Activated B cell treated with CpG ODN at 0.5 μM for 24 hours (primary cell): ENCODE results near the gene ATP2B2. TPM values are rescaled to one million over a fixed set of nuclear protein-coding genes. Genes with fewer than 3 reads are reported as not detected.

ENCODE experiments used
- ATAC-seq: fragments of 200-7000 bp; cut with Tn5 transposase; one replicate; pipeline ENCODE4 v1.10.0; 2021; ENCODE audit warnings: low read depth, mild to moderate bottlenecking, moderate library complexity
- CTCF ChIA-PET: fragments of 350-600 bp; sonication (Branson Sonifier 250); formaldehyde crosslinking; loops from one replicate; lab custom pipeline; 2021; ENCODE audit warnings: antibody characterized with exemption; lab: Charles Lee
- POLR2A ChIA-PET: fragments of 350-600 bp; sonication (Branson Sonifier 250); formaldehyde crosslinking; loops from one replicate; lab custom pipeline; 2021; ENCODE audit warnings: antibody characterized with exemption; lab: Charles Lee
- DNase-seq: peaks from one replicate; pipeline ENCODE4 v3.0.0; 2022
- H3K27ac Mint-ChIP-seq: one replicate; pipeline ENCODE4 v1.8.0; 2020; ENCODE audit warnings: mixed read lengths
- H3K27me3 Mint-ChIP-seq: one replicate; pipeline ENCODE4 v1.8.0; 2021; ENCODE audit warnings: mixed read lengths
- H3K36me3 Mint-ChIP-seq: one replicate; pipeline ENCODE4 v1.8.0; 2021; ENCODE audit warnings: low read depth, mixed read lengths
- H3K4me1 Mint-ChIP-seq: one replicate; pipeline ENCODE4 v1.8.0; 2021; ENCODE audit warnings: mixed read lengths
- H3K4me3 Mint-ChIP-seq: one replicate; pipeline ENCODE4 v1.8.0; 2020; ENCODE audit warnings: mild to moderate bottlenecking, mixed read lengths
- H3K9me3 Mint-ChIP-seq: one replicate; pipeline ENCODE4 v1.8.0; 2020; ENCODE audit warnings: mixed read lengths
- CTCF ChIP-seq: fragments of 200-600 bp; IDR thresholded peaks from one replicate; pipeline ENCODE4 v1.8.0; 2022; ENCODE audit warnings: antibody characterized with exemption, mild to moderate bottlenecking
- intact Hi-C: fragments of 100-400 bp; cut with micrococcal nuclease; formaldehyde crosslinking; loops from one replicate; pipeline ENCODE4 v1.15.1; 2024
- total RNA-seq: library from RNA; stranded (reverse); gene quantifications from 2 replicates; pipeline ENCODE4 v1.2.3, GENCODE V29; 2022

ATP2B2 gene
- total RNA-seq, 1 donor from 2014 or later = not detected

DNA sequence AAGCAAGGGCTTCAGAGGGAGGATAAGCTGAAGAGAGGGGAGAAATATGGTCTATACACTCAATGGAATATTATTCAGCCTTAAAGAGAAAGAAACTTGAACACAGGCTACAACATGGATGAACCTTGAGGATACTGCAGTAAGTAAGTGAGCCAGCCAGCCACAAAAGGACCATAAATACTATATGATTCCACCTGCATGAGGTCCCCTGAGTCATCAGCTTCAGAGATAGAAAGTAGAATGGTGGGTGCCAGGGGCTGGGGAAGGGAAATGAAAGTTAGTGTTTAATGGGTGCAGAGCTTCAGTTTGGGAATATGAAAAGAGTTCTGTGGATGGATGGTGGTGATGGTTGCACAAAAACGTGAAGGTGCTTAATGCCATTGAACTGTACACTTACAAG, 116.0 kb downstream of the ATP2B2 start:
- H3K36me3 Mint-ChIP-seq = peaks cover 9% of the 10 kb centered on the region
- TF ChIP-seq CTCF = no peak
- ChIA-PET CTCF (interaction anchor here (0.9 kb wide), 1 partner anchor 37 kb away, joined by 3 read pairs; no protein-coding TSS in a partner anchor), POLR2A (interaction anchor here (0.5 to 1.0 kb wide), 4 partner anchors 32 to 1026 kb away, joined by 3 to 6 read pairs (median 4); partner anchors contain the start of genes ATP2B2 and THUMPD3)
- peaks cover 87% of the 10 kb centered on the region for H3K4me1 Mint-ChIP-seq
- intact Hi-C loops = loop anchor here (1.0 kb wide), 1 partner anchor 32 kb away; no protein-coding TSS in a partner anchor
- ATAC-seq = peak; percentile 39
- no peaks in the 10 kb centered on the region for H3K27me3 Mint-ChIP-seq
- H3K4me3 Mint-ChIP-seq = peak overlapping the region; percentile 58
- peaks cover 3% of the 10 kb centered on the region for H3K9me3 Mint-ChIP-seq
- peak overlapping the region; percentile 92 for H3K27ac Mint-ChIP-seq
- no peak for DNase-seq

DNA sequence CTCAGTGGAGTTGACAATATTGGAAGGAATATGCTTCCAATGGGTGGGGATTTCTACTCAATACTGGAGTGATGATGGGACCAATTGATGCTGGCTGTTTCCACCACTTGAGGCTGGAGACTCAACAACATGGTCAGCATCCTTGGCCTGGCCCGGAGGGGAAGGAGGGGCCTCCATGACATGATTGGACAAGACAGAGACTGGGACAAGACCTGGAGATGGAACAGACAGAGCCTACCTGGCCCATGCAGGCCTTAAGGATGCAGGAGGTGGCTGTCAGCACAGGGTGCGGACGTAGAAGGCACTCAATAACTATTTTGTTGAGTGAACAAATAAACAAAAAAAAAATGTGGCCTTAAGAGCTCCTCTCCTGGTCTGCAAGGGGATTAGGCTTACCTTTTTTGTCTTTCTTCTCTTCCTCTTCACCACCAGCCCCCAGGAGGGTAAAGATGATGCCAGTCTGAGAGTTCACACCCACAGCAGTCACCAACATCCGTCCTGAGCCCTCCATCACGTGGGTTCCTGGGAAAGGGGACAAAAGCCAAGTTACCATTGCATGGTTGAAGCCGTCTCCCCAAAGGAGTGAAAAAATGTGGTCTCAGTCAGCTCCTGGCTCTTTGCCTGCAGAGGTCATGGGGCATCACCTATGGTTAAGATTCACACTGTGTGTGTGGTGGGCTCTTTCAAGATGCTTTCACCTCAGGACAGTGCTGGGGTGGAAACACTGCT, 117.3 kb downstream of the ATP2B2 start:
- POLR2A ChIA-PET = no interaction called here
- Mint-ChIP-seq H3K4me1 (peaks cover 74% of the 10 kb centered on the region), H3K27ac (peak overlapping the region; percentile 92), H3K36me3 (peaks cover 9% of the 10 kb centered on the region), H3K27me3 (no peaks in the 10 kb centered on the region), H3K9me3 (peaks cover 3% of the 10 kb centered on the region), H3K4me3 (no peak overlapping the region)
- TF ChIP-seq CTCF = no peak
- CTCF ChIA-PET = no interaction called here
- ATAC-seq (no peak), DNase-seq (no peak)
- intact Hi-C loops = no loop called here

DNA sequence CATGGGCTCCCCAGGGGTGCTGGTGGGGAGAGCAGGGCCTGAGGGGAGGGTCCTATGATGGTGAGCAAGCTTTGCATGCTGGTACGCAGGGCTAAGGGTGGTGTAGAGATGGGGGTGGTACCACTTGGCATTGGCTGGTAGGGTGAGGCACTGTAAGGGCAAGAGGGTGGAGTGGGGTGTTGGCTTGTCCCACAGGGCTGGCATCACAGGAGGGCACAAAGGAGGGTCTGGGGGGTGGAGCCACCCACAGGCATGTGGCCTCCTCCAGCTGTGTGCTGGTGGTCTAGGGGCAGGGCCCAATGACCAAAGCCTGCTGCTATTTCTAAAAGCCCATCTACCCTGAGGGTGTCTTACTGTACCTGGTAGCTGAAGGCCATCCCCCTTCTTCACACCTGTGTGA, 119.3 kb downstream of the ATP2B2 start:
- H3K9me3 Mint-ChIP-seq = peaks cover 3% of the 10 kb centered on the region
- H3K36me3 Mint-ChIP-seq = peaks cover 9% of the 10 kb centered on the region
- ATAC-seq (no peak), DNase-seq (no peak)
- POLR2A ChIA-PET = no interaction called here
- H3K4me1 Mint-ChIP-seq = peaks cover 55% of the 10 kb centered on the region
- intact Hi-C loops = no loop called here
- H3K27ac Mint-ChIP-seq = no peak overlapping the region
- no peaks in the 10 kb centered on the region for H3K27me3 Mint-ChIP-seq
- CTCF ChIA-PET = no interaction called here
- TF ChIP-seq CTCF = no peak
- no peak overlapping the region for H3K4me3 Mint-ChIP-seq

DNA sequence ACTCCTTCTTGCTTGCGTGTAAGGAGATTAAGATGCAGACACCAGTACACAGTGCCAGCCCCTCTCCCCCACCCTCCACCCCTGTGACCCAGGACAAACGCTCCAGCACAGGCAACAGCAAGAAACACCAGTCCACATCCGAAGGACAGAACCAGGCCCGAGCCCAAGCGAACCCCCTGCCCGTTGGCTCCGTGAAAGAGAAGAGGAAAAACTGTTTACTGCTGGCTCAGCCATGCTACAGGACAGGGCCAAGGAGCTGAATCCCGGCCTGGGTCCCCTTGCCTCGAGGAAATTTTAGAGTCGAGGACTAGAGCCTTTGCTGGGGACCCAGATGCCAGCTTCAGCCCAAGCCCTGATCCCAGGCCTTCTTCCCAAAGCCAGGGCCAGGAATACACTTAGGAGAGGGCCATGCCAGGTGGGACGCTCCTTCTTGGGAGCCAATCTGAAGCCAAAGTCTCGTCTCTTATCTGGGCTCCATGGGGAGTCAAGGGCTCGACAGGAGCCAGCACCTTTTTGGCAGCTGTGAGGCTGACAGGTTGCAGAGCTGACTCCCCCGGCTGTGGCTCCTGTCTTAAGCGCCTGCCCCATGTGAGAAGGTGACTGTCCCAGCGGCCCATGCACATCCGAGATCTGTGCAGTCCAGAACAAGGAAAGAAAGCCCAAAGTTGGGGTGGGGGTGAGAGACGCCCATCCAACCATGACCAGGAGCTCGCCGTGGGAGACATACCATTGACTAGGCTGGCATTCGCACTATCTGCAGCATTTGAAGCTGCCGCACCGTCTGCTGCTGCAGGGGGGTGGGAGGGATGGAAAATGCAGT, 120.6 kb downstream of the ATP2B2 start:
- H3K4me3 Mint-ChIP-seq = no peak overlapping the region
- H3K9me3 Mint-ChIP-seq = peaks cover 3% of the 10 kb centered on the region
- ATAC-seq = no peak
- peaks cover 41% of the 10 kb centered on the region for H3K4me1 Mint-ChIP-seq
- POLR2A ChIA-PET = no interaction called here
- TF ChIP-seq CTCF = no peak
- intact Hi-C loops = no loop called here
- H3K27ac Mint-ChIP-seq = no peak overlapping the region
- H3K27me3 Mint-ChIP-seq = no peaks in the 10 kb centered on the region
- CTCF ChIA-PET = interaction anchor here (1.0 kb wide), 1 partner anchor 10 kb away, joined by 3 read pairs; no protein-coding TSS in a partner anchor
- peaks cover 9% of the 10 kb centered on the region for H3K36me3 Mint-ChIP-seq
- DNase-seq = no peak

DNA sequence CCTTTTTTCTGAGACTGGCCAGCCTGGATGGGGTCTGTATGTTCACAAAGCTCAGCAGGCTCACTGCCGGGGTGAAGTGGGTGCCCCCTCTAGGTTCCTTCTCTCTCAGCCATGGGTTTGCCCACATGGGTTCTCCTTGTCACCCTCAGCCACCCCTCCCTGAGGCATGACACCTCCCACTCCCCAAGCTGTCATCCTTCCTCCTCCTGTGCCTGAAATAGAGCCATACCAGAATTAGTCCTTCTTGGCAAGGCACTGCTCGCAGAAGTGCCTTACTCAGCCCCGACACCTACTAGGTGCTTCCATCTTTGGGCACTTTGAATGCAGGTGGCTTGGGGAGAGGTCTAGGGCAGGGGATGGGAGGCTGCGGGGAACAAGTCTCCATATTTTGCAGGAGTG, 121.5 kb downstream of the ATP2B2 start:
- Mint-ChIP-seq H3K36me3 (peaks cover 7% of the 10 kb centered on the region), H3K4me3 (no peak overlapping the region), H3K4me1 (peaks cover 32% of the 10 kb centered on the region), H3K27me3 (no peaks in the 10 kb centered on the region), H3K9me3 (peaks cover 3% of the 10 kb centered on the region), H3K27ac (no peak overlapping the region)
- CTCF ChIA-PET = interaction anchor here (1.0 kb wide), 1 partner anchor 11 kb away, joined by 3 read pairs; no protein-coding TSS in a partner anchor
- no peak for TF ChIP-seq CTCF
- intact Hi-C loops = no loop called here
- POLR2A ChIA-PET = no interaction called here
- no peak for DNase-seq
- no peak for ATAC-seq
